NCI-H146 treated with DMSO at 0.1 percent for 48 hours (cell line): ENCODE data around the gene INTU.

ENCODE experiments used
- DNase-seq: peaks from one replicate; lab custom pipeline; 2025; ENCODE audit not compliant: unreplicated experiment; lab: John Stamatoyannopoulos, UW

INTU gene

DNA sequence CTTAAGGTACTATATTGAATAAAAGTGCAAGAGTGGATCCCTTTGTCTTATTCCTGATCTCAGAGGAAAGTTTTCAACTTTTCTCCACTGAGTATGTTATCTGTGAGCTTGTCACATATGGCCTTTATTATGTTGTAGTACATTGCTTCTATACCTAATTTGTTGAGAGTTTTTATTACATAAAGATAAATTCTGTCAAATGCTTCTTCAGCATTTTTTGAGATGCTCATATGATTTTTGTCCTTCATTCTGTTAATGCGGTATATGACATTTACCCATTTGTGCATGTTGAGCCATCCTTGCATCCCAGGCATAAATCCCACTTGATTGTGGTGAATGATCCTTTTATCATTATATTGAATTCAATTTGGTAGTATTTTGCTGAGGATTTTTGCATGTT is 108.5 kb downstream of the INTU start:
- DNase-seq, result no peak

GRCh38 chr4:127747883-127748282 is 115.1 kb downstream of the INTU start:
- DNase-seq, result no peak

DNA sequence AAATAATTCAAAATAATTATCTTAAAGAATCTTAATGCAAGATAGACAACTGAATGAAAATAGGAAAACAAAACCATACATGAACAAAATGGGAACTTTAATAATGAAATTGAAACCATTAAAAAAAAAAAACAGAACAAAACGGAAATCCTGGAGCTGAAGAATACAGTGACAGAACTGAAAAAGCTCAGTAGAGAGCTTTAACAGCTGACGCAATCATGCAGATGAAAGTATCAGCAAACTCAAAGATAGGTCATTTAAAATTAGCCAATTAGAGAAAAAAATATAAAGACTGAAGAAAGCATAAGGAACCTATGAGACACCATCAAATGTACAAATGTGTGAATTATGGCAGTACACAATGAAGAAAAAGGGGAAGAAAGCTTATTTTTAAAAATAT is 116.2 kb downstream of the INTU start:
- no peak for DNase-seq

GRCh38 chr4:127756906-127757305 is 124.1 kb downstream of the INTU start:
- DNase-seq, result no peak

DNA sequence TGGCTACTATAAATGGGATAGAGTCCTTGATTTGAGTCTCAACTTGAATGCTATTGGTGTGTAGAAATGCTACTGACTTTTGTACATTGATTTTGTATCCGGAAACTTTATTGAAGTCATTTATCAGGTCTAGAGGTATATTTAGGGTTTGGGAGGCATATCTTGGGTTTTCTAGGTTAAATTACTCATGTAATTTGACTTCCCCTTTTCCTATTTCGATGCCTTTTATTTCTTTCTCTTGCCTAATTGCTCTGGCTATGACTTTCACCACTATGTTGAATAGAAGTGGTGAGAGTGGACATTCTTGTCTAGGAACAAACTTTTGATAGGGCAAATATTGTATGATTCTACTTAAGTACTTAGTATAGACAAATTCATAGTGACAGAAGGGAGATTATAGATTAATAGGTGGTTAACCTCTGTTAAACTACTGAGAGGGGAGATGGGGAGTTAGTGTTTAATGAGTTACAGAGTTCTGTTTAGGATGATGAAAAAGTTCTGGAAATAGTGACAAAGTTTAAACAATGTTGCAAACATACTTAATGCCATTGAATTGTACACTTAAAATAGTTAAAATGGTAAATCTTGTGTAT is 126.6 kb downstream of the INTU start:
- DNase-seq, result no peak

DNA sequence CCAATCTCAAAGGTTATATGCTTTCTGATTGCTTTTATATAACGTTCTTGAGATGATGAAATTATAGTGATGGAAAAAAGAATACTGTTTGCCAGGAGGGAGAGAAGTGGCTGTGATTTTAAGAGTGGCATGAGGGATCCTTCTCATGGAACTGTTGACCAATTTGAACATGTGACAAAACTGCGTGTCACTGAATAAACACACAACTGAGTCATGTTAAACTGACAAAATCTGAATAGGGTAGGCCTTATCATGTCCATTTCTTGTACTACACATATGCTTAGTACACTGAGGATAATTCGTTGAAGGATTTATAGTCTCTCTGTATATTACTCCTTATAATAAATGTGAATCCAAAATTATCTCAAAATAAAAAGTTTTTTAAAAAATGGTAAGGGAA is 127.1 kb downstream of the INTU start:
- DNase-seq, result no peak

DNA sequence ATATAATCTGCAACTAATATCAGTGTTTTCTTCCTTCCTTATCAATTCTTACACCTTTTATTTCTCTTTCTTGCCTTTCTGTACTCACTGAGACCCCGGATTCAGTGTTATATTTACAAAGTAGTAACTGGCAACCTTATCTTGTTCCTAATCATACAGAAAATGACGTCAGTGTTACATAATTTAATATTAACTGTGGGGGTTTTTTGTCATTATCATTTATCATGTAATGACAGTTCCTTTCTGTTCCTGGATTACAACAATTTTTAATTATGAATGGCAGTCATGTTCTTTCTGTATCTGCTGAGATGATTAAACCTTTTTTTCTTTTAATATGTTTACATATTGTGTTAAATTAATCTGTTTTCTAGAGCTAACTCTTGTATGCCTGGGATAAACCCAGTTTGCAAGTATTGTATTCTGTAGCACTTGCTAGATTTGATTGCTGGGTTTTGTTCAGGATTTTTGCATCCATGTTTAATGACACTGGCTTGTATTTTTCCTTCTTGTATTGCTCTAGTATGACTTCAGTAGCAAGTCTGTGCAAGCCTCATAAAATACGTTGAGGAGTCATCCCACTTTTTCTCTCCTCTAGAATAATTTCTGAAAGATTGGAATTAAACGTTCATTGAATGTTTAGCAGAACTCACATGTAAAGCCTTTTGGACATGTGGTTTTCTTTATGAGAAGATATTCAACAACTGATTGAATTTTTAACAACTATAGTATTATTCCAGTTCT is 138.9 kb downstream of the INTU start:
- DNase-seq, result no peak

- no peak for DNase-seq
Observed at GRCh38 chr4:127772769-127773671, 140.3 kb downstream of the INTU start.

- DNase-seq, result no peak
Observed at GRCh38 chr4:127775843-127776242, 143.1 kb downstream of the INTU start.
